Uterus (tissue), 2 donors: ENCODE measurements around the gene ZNF619.

Source experiments
- CTCF ChIP-seq, 4 experiments: fragments of 200-600 bp in 2 of 4; fragments of 450-650 bp in 2 of 4; sonication (generic) in 2 of 4; IDR thresholded peaks; one replicate each; pipeline ENCODE4 v1.5.1; 2016 to 2019; ENCODE audit warnings: antibody characterized with exemption in 4 of 4, mild to moderate bottlenecking in 2 of 4, moderate library complexity in 1 of 4
- POLR2A ChIP-seq, 2 donors: fragments of 450-650 bp; IDR thresholded peaks; one replicate each; pipeline ENCODE4 v1.6.1; 2016; ENCODE audit warnings: antibody characterized with exemption in 2 of 2, mild to moderate bottlenecking in 1 of 2, moderate library complexity in 1 of 2

GRCh38 chr3:40524222-40524567, 47.3 kb downstream of the ZNF619 start:
- no peak for TF ChIP-seq POLR2A (IDR thresholded peaks at IDR 0.05)
- TF ChIP-seq CTCF (IDR thresholded peaks at IDR 0.05): no peak
